NT2/D1 (cell line): ENCODE data around the gene SPOP.
"Not testable (repeated sequence)": the region's sequence is repeated elsewhere in the genome, so short reads cannot be mapped to it uniquely, and the experiment has no call there.

ENCODE experiments used
- DNase-seq: peaks from one replicate; pipeline ENCODE4 v3.0.0-alpha.2; 2011; ENCODE audit warnings: low read depth, low spot score
- H3K27me3 ChIP-seq: 2 replicates; pipeline ENCODE4 v1.6.0; 2011; ENCODE audit warnings: mild to moderate bottlenecking; ENCODE audit not compliant: insufficient read length, insufficient read depth
- H3K36me3 ChIP-seq: 2 replicates; pipeline ENCODE4 v1.6.1; 2011; ENCODE audit warnings: mild to moderate bottlenecking, low read length, mixed read lengths; ENCODE audit not compliant: insufficient read depth, insufficient read length
- H3K4me1 ChIP-seq: 2 replicates; pipeline ENCODE4 v1.5.1; 2011; ENCODE audit not compliant: insufficient read depth, insufficient read length
- H3K4me3 ChIP-seq: 2 replicates; pipeline ENCODE4 v1.5.1; 2011; ENCODE audit warnings: low read depth; ENCODE audit not compliant: insufficient read length
- H3K9ac ChIP-seq: 2 replicates; pipeline ENCODE4 v1.6.0; 2011; ENCODE audit warnings: low read depth; ENCODE audit not compliant: insufficient read length
- H3K9me3 ChIP-seq: 2 replicates; pipeline ENCODE4 v1.5.1; 2011; ENCODE audit warnings: mild to moderate bottlenecking, low read length; ENCODE audit not compliant: insufficient read depth
- SUZ12 ChIP-seq: IDR thresholded peaks from 2 replicates; pipeline ENCODE4 v1.6.1; 2011; ENCODE audit not compliant: insufficient read length, insufficient read depth; ENCODE audit errors: extremely low read depth
- YY1 ChIP-seq: IDR thresholded peaks from 2 replicates; pipeline ENCODE4 v1.6.1; 2011; ENCODE audit not compliant: insufficient read length, insufficient read depth
- ZNF274 ChIP-seq: IDR thresholded peaks from 2 replicates; pipeline ENCODE4 v1.6.1; 2011; ENCODE audit warnings: mild to moderate bottlenecking, low read depth, low read length

The SPOP gene

GRCh38 chr17:49667854-49668253 lies 10.0 kb downstream of the SPOP start:
- Histone ChIP-seq H3K9ac (no peak overlapping the region), H3K9me3 (no peaks in the 10 kb centered on the region), H3K36me3 (no peaks in the 10 kb centered on the region), H3K27me3 (no peaks in the 10 kb centered on the region), H3K4me3 (no peak overlapping the region), H3K4me1 (no peaks in the 10 kb centered on the region)
- DNase-seq, result no peak
- TF ChIP-seq SUZ12, result no peak
- TF ChIP-seq ZNF274, result no peak
- TF ChIP-seq YY1, result no peak

- H3K4me1 ChIP-seq, result no peaks in the 10 kb centered on the region
Measured at GRCh38 chr17:49664706-49665211, 13.1 kb downstream of the SPOP start.

GRCh38 chr17:49659661-49660382 lies 18.1 kb downstream of the SPOP start:
- Histone ChIP-seq H3K4me1 (no peaks in the 10 kb centered on the region), H3K4me3 (no peak overlapping the region), H3K9ac (no peak overlapping the region), H3K9me3 (no peaks in the 10 kb centered on the region), H3K36me3 (no peaks in the 10 kb centered on the region), H3K27me3 (no peaks in the 10 kb centered on the region)
- DNase-seq, result no peak
- TF ChIP-seq YY1 (no peak), ZNF274 (no peak), SUZ12 (no peak)

More at GRCh38 chr17:49664706-49665211, 13.1 kb downstream of the SPOP start:
- no peak overlapping the region for H3K4me3 ChIP-seq
- H3K27me3 ChIP-seq, result no peaks in the 10 kb centered on the region
- no peak overlapping the region for H3K9ac ChIP-seq
- no peaks in the 10 kb centered on the region for H3K9me3 ChIP-seq
- H3K36me3 ChIP-seq, result no peaks in the 10 kb centered on the region
- DNase-seq, result no peak
- TF ChIP-seq SUZ12 (no peak), ZNF274 (no peak), YY1 (no peak)

GRCh38 chr17:49656247-49656646 lies 21.6 kb downstream of the SPOP start:
- no peak overlapping the region for H3K9ac ChIP-seq
- no peak for TF ChIP-seq SUZ12
- H3K4me1 ChIP-seq, result no peaks in the 10 kb centered on the region
- H3K9me3 ChIP-seq, result no peaks in the 10 kb centered on the region
- no peak overlapping the region for H3K4me3 ChIP-seq
- H3K27me3 ChIP-seq, result no peaks in the 10 kb centered on the region
- H3K36me3 ChIP-seq, result no peaks in the 10 kb centered on the region
- no peak for DNase-seq

- no peak overlapping the region for H3K9ac ChIP-seq
- H3K27me3 ChIP-seq, result no peaks in the 10 kb centered on the region
- H3K36me3 ChIP-seq, result no peaks in the 10 kb centered on the region
- no peak overlapping the region for H3K4me3 ChIP-seq
- H3K9me3 ChIP-seq, result no peaks in the 10 kb centered on the region
- no peak for DNase-seq
- H3K4me1 ChIP-seq, result no peaks in the 10 kb centered on the region
- TF ChIP-seq SUZ12 (no peak), YY1 (no peak), ZNF274 (no peak)
Measured at GRCh38 chr17:49647256-49647585, 30.7 kb downstream of the SPOP start.

GRCh38 chr17:49646391-49647255 lies 31.3 kb downstream of the SPOP start:
- no peaks in the 10 kb centered on the region for H3K27me3 ChIP-seq
- H3K4me3 ChIP-seq, result no peak overlapping the region
- H3K9me3 ChIP-seq, result no peaks in the 10 kb centered on the region
- no peaks in the 10 kb centered on the region for H3K36me3 ChIP-seq
- H3K9ac ChIP-seq, result no peak overlapping the region
- TF ChIP-seq ZNF274 (no peak), SUZ12 (no peak), YY1 (no peak)
- no peak for DNase-seq
- no peaks in the 10 kb centered on the region for H3K4me1 ChIP-seq

GRCh38 chr17:49646056-49646390 lies 31.9 kb downstream of the SPOP start:
- H3K9ac ChIP-seq, H3K4me1 ChIP-seq, H3K4me3 ChIP-seq, DNase-seq, H3K27me3 ChIP-seq, H3K9me3 ChIP-seq, H3K36me3 ChIP-seq: not testable (repeated sequence)
